ENCODE results near the gene DCC. TPM values are rescaled to one million over a fixed set of nuclear protein-coding genes. Genes with fewer than 3 reads are reported as not detected.

The DCC gene, protein sequence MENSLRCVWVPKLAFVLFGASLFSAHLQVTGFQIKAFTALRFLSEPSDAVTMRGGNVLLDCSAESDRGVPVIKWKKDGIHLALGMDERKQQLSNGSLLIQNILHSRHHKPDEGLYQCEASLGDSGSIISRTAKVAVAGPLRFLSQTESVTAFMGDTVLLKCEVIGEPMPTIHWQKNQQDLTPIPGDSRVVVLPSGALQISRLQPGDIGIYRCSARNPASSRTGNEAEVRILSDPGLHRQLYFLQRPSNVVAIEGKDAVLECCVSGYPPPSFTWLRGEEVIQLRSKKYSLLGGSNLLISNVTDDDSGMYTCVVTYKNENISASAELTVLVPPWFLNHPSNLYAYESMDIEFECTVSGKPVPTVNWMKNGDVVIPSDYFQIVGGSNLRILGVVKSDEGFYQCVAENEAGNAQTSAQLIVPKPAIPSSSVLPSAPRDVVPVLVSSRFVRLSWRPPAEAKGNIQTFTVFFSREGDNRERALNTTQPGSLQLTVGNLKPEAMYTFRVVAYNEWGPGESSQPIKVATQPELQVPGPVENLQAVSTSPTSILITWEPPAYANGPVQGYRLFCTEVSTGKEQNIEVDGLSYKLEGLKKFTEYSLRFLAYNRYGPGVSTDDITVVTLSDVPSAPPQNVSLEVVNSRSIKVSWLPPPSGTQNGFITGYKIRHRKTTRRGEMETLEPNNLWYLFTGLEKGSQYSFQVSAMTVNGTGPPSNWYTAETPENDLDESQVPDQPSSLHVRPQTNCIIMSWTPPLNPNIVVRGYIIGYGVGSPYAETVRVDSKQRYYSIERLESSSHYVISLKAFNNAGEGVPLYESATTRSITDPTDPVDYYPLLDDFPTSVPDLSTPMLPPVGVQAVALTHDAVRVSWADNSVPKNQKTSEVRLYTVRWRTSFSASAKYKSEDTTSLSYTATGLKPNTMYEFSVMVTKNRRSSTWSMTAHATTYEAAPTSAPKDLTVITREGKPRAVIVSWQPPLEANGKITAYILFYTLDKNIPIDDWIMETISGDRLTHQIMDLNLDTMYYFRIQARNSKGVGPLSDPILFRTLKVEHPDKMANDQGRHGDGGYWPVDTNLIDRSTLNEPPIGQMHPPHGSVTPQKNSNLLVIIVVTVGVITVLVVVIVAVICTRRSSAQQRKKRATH (N-terminal part only)
- total RNA-seq, result not detected in 2 replicates

DNA sequence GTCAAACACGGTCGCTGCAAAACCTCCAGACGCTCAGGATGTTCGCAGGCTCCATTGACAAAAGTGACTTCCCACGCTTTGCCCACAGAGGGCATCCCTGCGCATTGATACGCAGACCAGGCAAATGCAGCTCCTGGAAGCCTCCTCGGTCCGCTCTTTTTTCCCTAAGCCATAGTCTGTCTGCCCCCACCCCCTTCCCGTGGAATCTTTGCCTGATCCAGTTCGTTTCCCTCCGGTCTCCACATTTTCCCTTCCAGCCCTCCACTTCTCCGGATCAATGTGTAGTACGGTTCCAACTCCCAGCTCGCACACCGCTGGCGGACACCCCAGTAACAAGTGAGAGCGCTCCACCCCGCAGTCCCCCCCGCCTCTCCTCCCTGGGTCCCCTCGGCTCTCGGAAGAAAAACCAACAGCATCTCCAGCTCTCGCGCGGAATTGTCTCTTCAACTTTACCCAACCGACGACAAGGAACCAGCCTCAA is at the start of gene DCC:
Gene DCC (plus strand): TSS at position 307 of the 481 bp plus-strand sequence. CDS start 591 bp downstream, outside the sequence.
- peak; percentile 2 for DNase-seq

DNA sequence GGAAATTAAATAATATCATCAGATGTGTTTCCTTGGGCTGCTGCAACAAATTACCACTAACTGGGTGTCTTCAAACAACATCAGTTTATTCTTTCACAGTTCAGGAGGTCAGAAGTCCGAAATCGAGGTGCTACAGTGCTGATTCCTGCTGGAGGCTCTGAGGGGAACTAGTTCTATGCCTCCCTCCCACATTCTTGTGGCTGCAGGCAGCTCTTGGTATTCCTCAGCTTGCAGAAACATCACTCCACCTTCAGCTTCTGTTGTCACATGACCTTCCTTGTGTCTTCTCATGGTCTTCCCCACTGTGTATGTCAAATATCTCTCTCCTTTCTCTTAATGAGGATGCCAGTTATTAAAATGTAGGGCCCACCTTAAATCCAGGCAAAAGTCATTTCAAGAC is 29.3 kb upstream of the DCC start:
- no peak for DNase-seq

DNA sequence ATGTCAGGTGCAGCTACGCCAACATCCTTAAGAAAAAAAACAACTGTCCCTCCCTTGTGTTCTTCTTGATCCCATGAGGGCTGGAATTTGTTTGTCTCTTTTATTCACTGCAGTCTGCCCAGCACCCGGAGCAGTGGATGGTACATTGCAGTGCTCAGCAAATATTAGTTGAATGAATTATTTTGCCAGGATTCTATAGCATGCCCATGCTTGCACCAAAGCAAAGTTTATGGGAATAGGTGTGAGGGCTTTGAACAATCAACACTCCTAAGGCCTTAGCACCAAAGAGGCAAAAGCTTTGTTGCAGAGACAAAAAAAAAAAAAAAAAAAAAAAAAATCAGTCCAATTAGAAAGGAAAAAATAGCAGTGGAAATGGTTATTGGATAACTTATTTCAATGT is 28.7 kb upstream of the DCC start:
- DNase-seq, result no peak

DNA sequence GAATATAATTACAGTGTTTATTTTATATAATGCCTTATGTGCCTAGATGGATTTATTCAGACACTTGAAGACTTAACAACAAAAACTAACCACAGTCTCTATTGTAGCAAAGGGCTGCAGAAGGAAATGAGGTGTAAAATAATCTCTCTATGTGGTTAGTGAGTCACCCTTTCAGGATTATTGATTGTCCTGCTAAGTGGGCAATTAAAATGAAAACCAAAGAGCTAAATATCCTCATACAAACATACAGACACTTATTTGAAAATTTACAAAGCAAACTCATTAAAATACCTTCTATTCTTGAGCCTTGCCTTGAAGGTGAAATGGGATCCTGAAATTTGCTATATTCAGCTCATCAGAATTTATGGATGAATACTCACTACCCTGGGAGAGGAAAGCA is 27.7 kb upstream of the DCC start:
- DNase-seq, result no peak

DNA sequence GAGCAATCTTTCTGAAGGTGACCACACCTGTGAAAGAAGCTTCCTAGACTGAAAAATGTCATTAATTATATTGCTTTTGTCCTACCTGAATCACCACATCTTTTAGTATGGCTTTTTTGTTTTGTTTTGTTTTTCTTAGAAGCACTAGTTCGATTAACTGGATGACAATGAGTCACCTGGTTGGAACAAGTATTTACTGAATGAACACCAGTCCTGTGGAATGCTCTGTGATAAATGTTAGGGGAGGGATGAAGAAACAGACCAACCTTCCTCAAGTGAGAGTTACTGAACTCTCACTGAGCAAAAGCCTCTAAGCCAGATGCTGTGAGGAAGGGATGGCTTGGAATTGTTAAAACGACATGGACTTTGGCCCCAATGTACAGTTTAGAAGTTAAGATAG is 26.8 kb upstream of the DCC start:
- DNase-seq, result no peak

DNA sequence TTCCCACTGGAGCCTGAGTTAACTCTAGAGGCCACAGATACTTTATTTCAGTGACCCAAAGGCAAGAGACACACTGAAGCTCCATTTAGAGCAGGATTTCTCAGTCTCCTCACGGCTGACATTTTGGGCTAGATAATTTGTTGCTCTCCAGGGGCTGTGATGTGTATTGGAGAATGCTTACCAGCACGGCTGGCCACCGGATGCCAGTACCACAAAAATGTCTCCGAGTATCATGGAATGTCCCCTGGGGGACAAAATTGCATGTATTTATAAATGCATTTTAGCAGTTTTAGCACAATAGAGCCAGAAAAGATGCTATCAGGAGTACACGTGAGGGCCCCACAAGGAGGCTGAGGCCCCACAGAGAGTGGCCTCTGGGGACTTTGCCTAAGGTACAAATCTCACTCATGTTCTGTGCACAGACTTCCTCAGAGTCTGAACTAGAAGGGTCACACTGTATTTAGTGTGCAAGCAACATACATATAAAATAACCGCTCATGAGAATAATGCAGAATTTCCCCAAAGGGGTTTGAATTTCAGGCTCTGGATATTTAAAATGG is 20.5 kb upstream of the DCC start:
- DNase-seq, result no peak

DNA sequence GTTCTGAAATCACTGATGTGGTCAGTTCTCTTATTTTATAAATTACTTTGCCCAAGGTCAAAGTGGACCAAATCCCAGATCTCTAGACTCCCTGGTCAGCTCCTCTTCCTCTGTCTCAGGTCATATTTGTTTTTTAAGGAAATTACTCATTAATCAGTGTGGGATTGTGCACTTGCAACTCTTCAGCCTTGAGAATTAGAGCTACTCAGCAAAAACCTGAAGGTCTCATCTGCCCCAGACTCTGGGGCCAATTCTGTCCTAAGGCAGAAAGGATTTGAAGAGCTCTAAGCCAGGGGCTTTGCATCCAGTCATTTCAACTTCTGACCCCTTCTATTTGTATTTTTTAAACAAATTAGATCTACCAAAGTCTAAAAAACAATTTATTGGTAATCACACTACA is 17.7 kb upstream of the DCC start:
- DNase-seq, result no peak

DNA sequence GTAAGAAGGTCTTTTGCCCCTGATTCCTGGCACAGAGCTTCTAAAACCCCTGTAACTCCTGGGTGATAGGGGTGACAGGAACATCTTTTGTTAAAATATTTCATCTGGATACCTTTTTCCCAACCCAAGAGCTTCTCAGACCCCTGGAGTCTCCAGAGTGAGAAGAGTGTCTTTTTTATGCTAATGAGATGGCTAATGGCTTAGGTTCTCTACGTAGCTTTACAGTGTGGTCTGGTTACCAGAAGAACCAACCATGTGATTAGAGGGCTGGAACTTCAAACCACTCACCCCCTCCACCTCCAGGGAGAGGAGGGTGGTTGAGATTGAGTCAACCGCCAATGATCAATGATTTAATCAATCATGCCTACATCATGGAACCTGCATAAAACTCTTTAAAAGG is 16.2 kb upstream of the DCC start:
- no peak for DNase-seq

DNA sequence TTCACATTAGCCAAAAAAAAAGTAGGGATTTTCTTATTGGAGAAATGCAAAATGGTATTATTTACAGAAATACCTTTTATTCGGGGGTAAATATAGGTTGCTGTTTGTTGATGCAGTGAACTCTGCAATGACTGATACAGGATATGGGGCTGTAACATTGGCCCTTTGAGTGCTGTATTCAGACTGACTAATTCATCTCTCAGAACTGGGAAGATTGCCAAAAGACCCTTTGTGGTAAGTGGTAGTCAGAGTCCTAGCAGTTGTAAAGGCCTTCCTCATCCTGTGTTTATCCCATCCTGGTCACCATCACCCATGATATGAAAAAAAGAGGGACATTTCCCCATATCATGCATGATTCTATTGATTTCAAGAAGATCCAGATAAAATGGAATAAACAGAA is 14.0 kb upstream of the DCC start:
- no peak for DNase-seq

DNA sequence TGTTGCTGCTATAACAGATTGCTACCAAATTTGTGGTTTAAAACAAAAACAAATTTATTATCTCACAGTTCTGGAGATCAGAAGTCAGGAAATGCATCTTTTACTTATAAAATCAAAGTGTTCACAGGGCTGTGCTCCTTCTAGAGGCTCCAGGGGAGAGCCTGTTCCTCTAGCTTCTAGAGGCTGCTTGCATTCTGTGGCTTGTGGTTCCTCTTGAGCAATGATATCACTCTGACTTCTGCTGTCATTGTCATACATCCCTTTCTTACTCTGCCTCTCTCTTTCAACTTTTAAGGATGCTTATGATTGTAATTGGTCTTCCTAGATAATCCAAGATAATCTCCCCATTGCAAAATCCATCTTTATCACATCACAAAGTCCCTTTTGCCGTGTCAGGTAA is 6.1 kb upstream of the DCC start:
- DNase-seq, result no peak

DNA sequence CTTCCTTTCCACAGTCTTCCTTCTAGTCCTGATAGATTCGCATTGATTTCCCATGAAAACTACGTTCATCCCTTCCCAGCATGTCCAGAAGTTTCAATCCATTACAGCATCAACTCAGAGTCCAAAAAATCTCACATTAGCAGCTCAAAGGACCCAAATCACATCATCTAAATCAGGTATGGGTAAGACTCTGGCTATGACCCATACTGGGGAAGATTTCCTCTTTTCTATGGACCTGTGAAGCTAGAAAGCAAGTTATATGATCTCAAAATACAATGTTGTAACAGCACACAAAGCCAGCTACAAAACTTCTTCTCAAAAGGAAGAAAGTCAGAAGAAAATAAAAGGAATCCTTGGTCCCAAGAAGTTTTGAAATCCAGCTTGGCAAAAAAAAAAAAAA is 5.7 kb upstream of the DCC start:
- DNase-seq, result no peak

DNA sequence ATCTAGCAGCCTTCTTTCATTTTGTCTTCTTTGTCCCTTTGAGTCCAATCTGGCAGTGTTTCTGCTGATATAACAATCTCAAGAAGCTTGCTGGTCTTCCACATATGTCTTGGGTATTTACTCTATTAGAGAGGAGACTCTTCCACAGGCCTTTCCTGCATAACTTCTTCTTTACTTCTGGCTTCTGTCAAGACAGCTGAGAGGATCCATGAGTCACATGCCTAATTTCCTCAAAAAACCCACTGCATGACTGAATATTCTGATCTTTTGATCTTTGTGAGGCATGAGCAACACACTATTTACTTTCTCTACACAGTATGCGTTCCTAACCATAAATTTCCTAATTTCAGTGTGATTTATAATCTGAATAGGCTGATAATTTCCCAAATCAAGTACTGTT is 5.1 kb upstream of the DCC start:
- DNase-seq, result no peak

DNA sequence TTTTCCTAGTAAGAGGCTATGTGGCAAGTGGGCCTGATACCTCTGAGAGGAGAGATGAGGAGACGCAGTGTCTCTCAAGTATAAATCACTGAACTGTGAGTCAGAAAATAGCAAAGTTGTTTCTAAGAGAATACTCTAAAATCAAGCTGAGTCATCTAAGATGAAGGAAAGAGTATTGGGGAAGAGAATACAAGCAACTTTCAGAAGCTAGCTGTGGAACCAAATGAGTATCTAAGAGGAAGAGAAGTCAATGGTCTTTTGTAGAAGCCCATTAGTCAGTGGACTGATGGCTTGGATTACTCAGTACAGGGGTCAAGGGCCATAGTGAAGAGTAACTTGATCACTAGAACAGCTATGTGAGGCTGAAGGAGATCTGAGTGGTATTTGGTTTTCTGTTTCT is 2.7 kb upstream of the DCC start:
- no peak for DNase-seq

DNA sequence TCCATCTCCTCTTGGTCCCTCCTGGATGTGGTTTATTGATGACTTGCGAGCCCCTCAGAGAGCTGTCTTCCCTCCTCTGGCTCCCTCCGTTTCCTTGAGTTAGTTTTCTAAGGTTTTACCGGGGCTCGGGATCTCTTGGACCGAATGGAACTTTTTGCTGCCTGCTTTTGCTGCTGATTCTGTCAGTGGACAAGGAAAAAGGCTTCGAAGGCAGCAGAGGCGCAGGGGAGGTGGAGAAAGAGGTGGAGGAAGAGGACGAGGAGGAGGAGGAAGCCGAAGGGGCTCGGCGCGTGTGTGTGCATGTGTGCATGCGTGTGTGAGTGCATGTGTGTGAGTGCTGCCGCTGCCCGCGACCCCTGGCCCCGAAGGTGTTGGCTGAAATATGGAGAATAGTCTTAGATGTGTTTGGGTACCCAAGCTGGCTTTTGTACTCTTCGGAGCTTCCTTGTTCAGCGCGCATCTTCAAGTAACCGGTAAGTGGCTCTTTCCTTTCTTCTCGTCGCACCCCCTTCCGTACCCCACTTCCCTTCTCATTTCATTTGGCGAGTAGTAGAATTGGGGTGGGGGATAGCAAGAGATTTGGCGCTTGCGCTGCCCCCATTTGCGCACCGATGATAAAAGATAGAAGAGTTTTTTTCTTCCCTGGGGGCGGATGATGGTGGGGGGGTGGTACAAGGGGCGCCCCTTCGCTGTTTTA is 557 bp downstream of the DCC start:
- DNase-seq, result no peak

DNA sequence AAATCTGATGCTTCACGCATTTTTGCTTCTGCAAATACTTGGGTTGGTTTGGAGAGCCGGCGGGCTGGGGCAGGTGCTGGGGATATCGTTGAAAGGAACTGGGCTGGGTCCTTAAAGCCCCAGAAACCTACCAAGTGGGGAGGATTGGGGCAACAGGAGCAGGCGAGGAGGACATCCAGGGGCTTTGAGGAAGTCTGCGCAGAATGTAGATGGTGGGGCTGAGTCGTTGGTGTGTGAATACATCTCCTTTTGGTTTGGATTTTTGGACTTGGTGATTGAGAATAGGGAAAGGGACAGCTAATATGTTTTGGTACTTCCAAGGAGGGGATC is 1.1 kb downstream of the DCC start:
- DNase-seq, result no peak

DNA sequence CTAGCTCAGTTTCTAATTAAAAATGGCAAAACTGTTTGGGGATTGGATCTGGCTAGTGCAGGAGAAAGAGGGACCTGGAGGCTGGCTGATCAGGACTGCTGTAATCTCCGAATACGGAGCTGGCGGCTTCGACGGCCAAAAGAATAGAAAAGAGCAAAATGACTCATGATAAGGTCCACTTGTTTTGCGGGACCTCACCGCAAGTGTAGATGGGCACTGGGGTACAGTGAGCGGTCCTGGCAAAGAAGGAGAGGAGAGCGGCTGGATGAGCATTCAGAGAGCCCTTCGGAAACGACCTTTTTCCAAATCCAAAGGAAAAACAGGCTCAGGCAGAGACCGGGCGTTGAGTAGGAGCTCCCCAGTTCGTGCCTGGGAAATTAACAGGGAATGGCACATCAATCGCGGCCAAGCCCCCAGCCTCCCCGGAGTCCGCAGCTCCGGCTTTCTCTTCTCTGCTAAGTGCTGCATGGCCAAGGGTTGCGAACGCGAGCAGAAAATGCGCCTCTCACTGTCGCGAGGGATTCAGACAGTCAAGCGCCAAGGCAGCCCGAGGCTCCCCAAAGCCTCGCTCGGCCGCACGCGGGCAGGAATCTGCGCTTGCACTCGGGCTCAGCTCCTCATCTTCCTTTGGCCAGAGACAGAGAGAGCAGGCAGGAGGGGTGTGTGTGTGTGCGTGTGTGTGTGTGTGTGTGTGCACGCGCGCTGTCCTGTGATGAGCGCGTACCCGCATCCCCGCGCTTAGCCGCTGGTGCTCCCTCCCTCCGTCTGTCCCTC is 1.8 kb downstream of the DCC start:
- DNase-seq, result no peak

DNA sequence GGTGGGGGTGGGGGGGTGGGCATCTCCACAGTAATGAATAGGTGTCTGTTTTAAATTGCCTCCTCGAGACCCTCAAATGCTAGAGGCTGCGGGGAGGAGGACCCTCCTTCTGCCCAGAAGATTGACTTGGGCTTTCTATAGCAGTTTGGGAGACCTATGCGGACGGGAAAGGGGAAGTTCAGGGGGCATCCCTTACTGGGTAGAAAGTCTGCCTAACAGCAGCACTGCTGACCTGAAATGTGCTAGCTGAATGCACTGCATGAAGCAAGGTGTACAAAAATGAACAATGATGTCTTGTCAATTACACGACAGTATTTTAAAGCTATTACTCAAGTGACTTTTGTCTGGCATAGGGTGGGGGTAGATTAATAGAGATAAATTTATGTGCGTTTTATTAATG is 2.5 kb downstream of the DCC start:
- no peak for DNase-seq

DNA sequence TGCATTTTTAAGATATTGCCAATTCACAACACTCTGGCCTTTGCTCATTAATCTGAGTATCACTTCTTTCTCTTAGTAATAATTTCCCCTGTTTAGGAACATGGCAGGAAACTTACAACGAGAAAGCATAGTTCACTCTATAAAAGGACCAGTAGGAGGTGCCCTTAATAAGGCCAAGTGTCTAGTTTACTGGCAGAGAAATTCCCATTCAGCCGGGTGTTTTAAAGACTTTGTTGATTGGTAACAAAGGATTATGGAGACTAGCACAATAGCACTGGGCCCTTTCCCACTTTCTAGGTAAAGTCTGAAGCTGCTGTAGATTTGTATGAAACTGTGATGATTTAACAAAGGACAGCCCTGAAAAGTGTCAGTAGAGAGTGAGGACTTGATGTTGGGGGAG is 3.1 kb downstream of the DCC start:
- DNase-seq, result no peak

DNA sequence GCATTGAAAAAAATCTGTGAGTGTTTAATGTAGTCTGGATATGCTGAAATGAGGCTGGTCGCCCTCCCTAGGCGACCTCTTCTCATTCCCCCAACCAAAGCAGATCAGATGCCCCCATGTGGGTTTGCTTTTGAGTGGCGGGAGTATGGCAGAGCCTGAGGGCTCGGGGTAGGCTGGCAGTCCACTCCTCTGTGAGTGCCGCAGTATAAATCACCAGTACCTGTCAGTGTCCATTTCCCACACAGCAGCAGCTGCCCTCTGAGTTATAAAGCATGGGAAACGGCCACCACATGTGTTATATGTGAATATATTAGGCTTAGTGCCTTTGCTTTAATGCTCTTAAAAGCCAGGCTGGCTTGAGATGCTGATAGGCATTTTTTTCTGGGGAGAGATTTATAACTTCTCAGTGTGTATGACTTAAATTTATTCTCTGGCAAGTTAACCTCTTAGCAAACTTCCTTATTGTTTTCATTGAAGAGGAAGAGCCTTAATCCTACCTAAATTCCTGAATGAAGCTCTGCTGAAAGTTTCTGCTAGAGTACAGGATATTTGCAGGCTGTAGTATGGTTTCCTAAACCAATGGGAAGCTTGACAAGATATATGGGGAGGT is 3.8 kb downstream of the DCC start:
- DNase-seq, result no peak

DNA sequence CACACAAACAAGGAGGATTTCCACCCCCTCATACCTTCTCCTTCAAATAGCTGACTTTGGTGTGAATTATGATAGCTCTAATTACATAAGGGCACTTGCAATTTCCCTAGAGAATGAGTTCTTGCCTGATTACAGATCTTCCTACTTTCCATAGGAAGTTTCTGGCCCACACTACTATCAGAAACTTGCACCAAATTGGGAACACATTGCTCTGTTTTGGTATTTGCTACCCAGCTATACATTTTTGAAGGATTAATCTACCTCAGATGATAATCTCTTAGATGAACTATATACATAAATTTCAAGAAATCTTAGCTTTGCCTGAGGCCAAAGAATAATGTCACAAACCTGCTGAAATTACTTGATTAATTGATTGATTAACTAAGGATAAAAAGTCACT is 4.9 kb downstream of the DCC start:
- DNase-seq, result no peak

DNA sequence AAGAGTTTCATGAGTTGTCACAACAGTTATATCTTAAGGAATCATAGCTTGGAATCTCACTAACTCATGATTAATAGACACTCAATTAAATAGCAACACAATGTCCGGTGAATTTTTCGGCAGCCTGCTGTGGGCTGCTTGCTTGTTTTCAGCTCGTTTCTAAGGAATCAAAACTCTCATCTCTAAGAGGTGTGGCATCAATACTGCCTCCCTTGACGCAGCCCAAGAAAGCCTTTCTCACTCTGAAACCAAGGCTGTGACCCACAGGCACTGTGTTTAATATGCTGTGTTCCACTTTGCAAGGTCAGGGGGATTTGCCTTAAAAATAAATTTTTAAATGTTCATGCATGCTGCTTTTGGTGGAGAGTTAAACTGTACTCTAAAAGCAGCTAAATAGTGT is 5.4 kb downstream of the DCC start:
- DNase-seq, result no peak

Measured in dermis blood vessel endothelial cell (primary cell).